ENCODE data around the gene CRYBG1. TPM values are rescaled to one million over a fixed set of nuclear protein-coding genes. Genes with fewer than 3 reads are reported as not detected.

Gene CRYBG1
- polyA plus RNA-seq, 1 experiment = 1.9 TPM

- CTCF ChIA-PET = no interaction called here
- peaks cover 7% of the 10 kb centered on the region for H3K27me3 ChIP-seq (ENCODE audit: control insufficient read depth, insufficient read depth, low read length)
- no peak for TF ChIP-seq CTCF (IDR thresholded peaks at IDR 0.05; ENCODE audit: low read depth, low read length)
- H3K4me3 ChIP-seq (ENCODE audit: low read depth, low read length) = no peak overlapping the region
- no peak for DNase-seq (ENCODE audit: low read depth, low spot score)
- POLR2A ChIA-PET = no interaction called here
- H3K9me3 ChIP-seq (ENCODE audit: control insufficient read depth, insufficient read depth, low read length) = no peaks in the 10 kb centered on the region
- H3K27ac ChIP-seq (ENCODE audit: low read depth, low read length) = no peak overlapping the region
Measured at GRCh38 chr6:106417572-106418147, 57.1 kb downstream of the CRYBG1 start.

- H3K4me3 ChIP-seq (ENCODE audit: low read depth, low read length) = no peak overlapping the region
- TF ChIP-seq CTCF (IDR thresholded peaks at IDR 0.05; ENCODE audit: low read depth, low read length) = no peak
- CTCF ChIA-PET = no interaction called here
Measured at GRCh38 chr6:106419900-106420613, 59.5 kb downstream of the CRYBG1 start.

GRCh38 chr6:106421496-106421895 lies 61.0 kb downstream of the CRYBG1 start:
- Histone ChIP-seq H3K9me3 (ENCODE audit: control insufficient read depth, insufficient read depth, low read length) (no peaks in the 10 kb centered on the region), H3K4me3 (ENCODE audit: low read depth, low read length) (no peak overlapping the region), H3K27ac (ENCODE audit: low read depth, low read length) (no peak overlapping the region), H3K27me3 (ENCODE audit: control insufficient read depth, insufficient read depth, low read length) (peaks cover 7% of the 10 kb centered on the region)
- no peak for DNase-seq (ENCODE audit: low read depth, low spot score)
- ChIA-PET CTCF (no interaction called here), POLR2A (no interaction called here)
- TF ChIP-seq CTCF (IDR thresholded peaks at IDR 0.05; ENCODE audit: low read depth, low read length) = no peak

More at GRCh38 chr6:106419900-106420613, 59.5 kb downstream of the CRYBG1 start:
- Histone ChIP-seq H3K9me3 (ENCODE audit: control insufficient read depth, insufficient read depth, low read length) (no peaks in the 10 kb centered on the region), H3K27ac (ENCODE audit: low read depth, low read length) (no peak overlapping the region), H3K27me3 (ENCODE audit: control insufficient read depth, insufficient read depth, low read length) (peaks cover 7% of the 10 kb centered on the region)
- POLR2A ChIA-PET = no interaction called here
- DNase-seq (ENCODE audit: low read depth, low spot score) = no peak

GRCh38 chr6:106422534-106422933 lies 62.0 kb downstream of the CRYBG1 start:
- DNase-seq (ENCODE audit: low read depth, low spot score) = no peak
- H3K27me3 ChIP-seq (ENCODE audit: control insufficient read depth, insufficient read depth, low read length) = peaks cover 12% of the 10 kb centered on the region
- ChIA-PET POLR2A (no interaction called here), CTCF (no interaction called here)
- H3K27ac ChIP-seq (ENCODE audit: low read depth, low read length) = no peak overlapping the region
- H3K4me3 ChIP-seq (ENCODE audit: low read depth, low read length) = no peak overlapping the region
- no peak for TF ChIP-seq CTCF (IDR thresholded peaks at IDR 0.05; ENCODE audit: low read depth, low read length)
- H3K9me3 ChIP-seq (ENCODE audit: control insufficient read depth, insufficient read depth, low read length) = no peaks in the 10 kb centered on the region

- Histone ChIP-seq H3K9me3 (ENCODE audit: control insufficient read depth, insufficient read depth, low read length) (no peaks in the 10 kb centered on the region), H3K27ac (ENCODE audit: low read depth, low read length) (no peak overlapping the region), H3K4me3 (ENCODE audit: low read depth, low read length) (no peak overlapping the region), H3K27me3 (ENCODE audit: control insufficient read depth, insufficient read depth, low read length) (peaks cover 16% of the 10 kb centered on the region)
- no peak for DNase-seq (ENCODE audit: low read depth, low spot score)
- ChIA-PET CTCF (interaction anchor here (0.8 kb wide), 1 partner anchor 554 kb away, joined by 3 read pairs; no protein-coding TSS in a partner anchor), POLR2A (no interaction called here)
- no peak for TF ChIP-seq CTCF (IDR thresholded peaks at IDR 0.05; ENCODE audit: low read depth, low read length)
Measured at GRCh38 chr6:106425382-106425781, 64.9 kb downstream of the CRYBG1 start.
